H9 (cell line): Measurements from ENCODE around the gene CFAP299. TPM values are rescaled to one million over a fixed set of nuclear protein-coding genes. Genes with fewer than 3 reads are reported as not detected.

Experiments used
- DNase-seq: peaks from one replicate; pipeline ENCODE4 v3.0.0-alpha.2; 2017
- H2AFZ ChIP-seq: one replicate; pipeline ENCODE4 v1.6.1; 2013; ENCODE audit warnings: mild to moderate bottlenecking, low read length, control low read depth, moderate library complexity
- H2AK5ac ChIP-seq: 2 replicates; pipeline ENCODE4 v1.6.1; 2013; ENCODE audit warnings: low read length, control low read depth, mixed read lengths; ENCODE audit not compliant: insufficient read length
- H2BK120ac ChIP-seq: one replicate; pipeline ENCODE4 v1.6.1; 2013; ENCODE audit warnings: low read depth, mild to moderate bottlenecking, low read length, control low read depth, inconsistent platforms; ENCODE audit not compliant: poor library complexity, severe bottlenecking
- H2BK12ac ChIP-seq: 2 replicates; pipeline ENCODE4 v1.6.1; 2013; ENCODE audit warnings: low read length, control low read depth, mixed read lengths, low read depth; ENCODE audit not compliant: insufficient read length
- H2BK15ac ChIP-seq: 2 replicates; pipeline ENCODE4 v1.6.1; 2013; ENCODE audit warnings: low read depth, low read length, control low read depth
- H2BK20ac ChIP-seq: one replicate; pipeline ENCODE4 v1.6.1; 2013; ENCODE audit warnings: low read depth, mild to moderate bottlenecking, low read length, control low read depth, inconsistent platforms; ENCODE audit not compliant: poor library complexity, severe bottlenecking
- H2BK5ac ChIP-seq: 2 replicates; pipeline ENCODE4 v1.6.1; 2013; ENCODE audit warnings: low read length, control low read depth, mixed read lengths; ENCODE audit not compliant: insufficient read length
- H3K14ac ChIP-seq: 2 replicates; pipeline ENCODE4 v1.6.1; 2013; ENCODE audit warnings: low read length, control low read depth; ENCODE audit not compliant: insufficient read depth
- H3K18ac ChIP-seq: 2 replicates; pipeline ENCODE4 v1.6.1; 2013; ENCODE audit warnings: low read depth, mild to moderate bottlenecking, mixed read lengths, low read length, control low read depth; ENCODE audit not compliant: insufficient read length
- H3K23ac ChIP-seq: 2 replicates; pipeline ENCODE4 v1.6.1; 2013; ENCODE audit warnings: low read length, control low read depth, mixed read lengths, low read depth; ENCODE audit not compliant: insufficient read length
- H3K23me2 ChIP-seq: 2 replicates; pipeline ENCODE4 v1.6.1; 2013; ENCODE audit warnings: low read depth, mild to moderate bottlenecking, mixed read lengths, low read length, control low read depth; ENCODE audit not compliant: insufficient read length, poor library complexity, severe bottlenecking
- H3K27ac ChIP-seq: 2 replicates; pipeline ENCODE4 v1.5.1; 2013; ENCODE audit warnings: low read length, control low read depth, mixed read lengths, low read depth; ENCODE audit not compliant: insufficient read length
- H3K27me3 ChIP-seq: 2 replicates; pipeline ENCODE4 v1.6.1; 2013; ENCODE audit warnings: low read length, control low read depth, inconsistent platforms; ENCODE audit not compliant: insufficient read depth
- H3K4ac ChIP-seq: 2 replicates; pipeline ENCODE4 v1.6.1; 2013; ENCODE audit warnings: low read depth, mild to moderate bottlenecking, control low read depth, inconsistent platforms, low read length, moderate library complexity
- H3K4me1 ChIP-seq: 2 replicates; pipeline ENCODE4 v1.6.1; 2013; ENCODE audit warnings: low read length, control low read depth, inconsistent platforms; ENCODE audit not compliant: insufficient read depth
- H3K4me2 ChIP-seq: 2 replicates; pipeline ENCODE4 v1.6.1; 2013; ENCODE audit warnings: low read length, control low read depth, mixed read lengths; ENCODE audit not compliant: insufficient read length, insufficient read depth
- H3K56ac ChIP-seq: 2 replicates; pipeline ENCODE4 v1.6.1; 2013; ENCODE audit warnings: low read depth, mild to moderate bottlenecking, mixed read lengths, low read length, control low read depth; ENCODE audit not compliant: insufficient read length
- H3K79me1 ChIP-seq: 2 replicates; pipeline ENCODE4 v1.6.1; 2013; ENCODE audit warnings: low read depth, mild to moderate bottlenecking, moderate library complexity, low read length, control low read depth, inconsistent platforms; ENCODE audit not compliant: insufficient read depth, poor library complexity, severe bottlenecking
- H3K79me2 ChIP-seq: 2 replicates; pipeline ENCODE4 v1.6.1; 2013; ENCODE audit warnings: low read length, control low read depth, inconsistent platforms; ENCODE audit not compliant: insufficient read depth
- H3K9ac ChIP-seq: 2 replicates; pipeline ENCODE4 v1.6.1; 2013; ENCODE audit warnings: low read length, control low read depth, mixed read lengths; ENCODE audit not compliant: insufficient read length; ENCODE audit errors: extremely low read depth
- H3K9me3 ChIP-seq: one replicate; pipeline ENCODE4 v1.6.1; 2013; ENCODE audit warnings: low read depth, low read length, inconsistent platforms; ENCODE audit not compliant: control insufficient read depth
- H3T11ph ChIP-seq: one replicate; pipeline ENCODE4 v1.6.1; 2013; ENCODE audit warnings: mild to moderate bottlenecking, low read length, control low read depth, inconsistent platforms
- H4K20me1 ChIP-seq: one replicate; pipeline ENCODE4 v1.6.1; 2013; ENCODE audit not compliant: control insufficient read depth, insufficient read length, insufficient read depth
- H4K5ac ChIP-seq: 2 replicates; pipeline ENCODE4 v1.6.1; 2013; ENCODE audit warnings: low read depth, mild to moderate bottlenecking, mixed read lengths, low read length, control low read depth; ENCODE audit not compliant: insufficient read length
- H4K8ac ChIP-seq: replicated peaks from 2 replicates; pipeline ENCODE4 v1.6.1; 2013; ENCODE audit warnings: low read length, control low read depth, mixed read lengths, low read depth; ENCODE audit not compliant: insufficient read length
- H4K91ac ChIP-seq: 2 replicates; pipeline ENCODE4 v1.6.1; 2013; ENCODE audit warnings: low read depth, mild to moderate bottlenecking, moderate library complexity, mixed read lengths, low read length, control low read depth; ENCODE audit not compliant: insufficient read length
- H3K27ac Mint-ChIP-seq, 3 experiments: 2 replicates in 2 of 3; 3 replicates in 1 of 3; pipeline ENCODE4 v1.8.0; 2020 to 2021; ENCODE audit warnings: mixed read lengths in 3 of 3, mild to moderate bottlenecking in 1 of 3, moderate library complexity in 1 of 3
- H3K27me3 Mint-ChIP-seq: 2 replicates; pipeline ENCODE4 v1.8.0; 2021; ENCODE audit warnings: low read depth, mild to moderate bottlenecking, moderate library complexity, mixed read lengths
- H3K36me3 Mint-ChIP-seq, 3 experiments: 2 replicates in 2 of 3; 3 replicates in 1 of 3; pipeline ENCODE4 v1.8.0; 2020 to 2021; ENCODE audit warnings: low read depth in 3 of 3, mixed read lengths in 3 of 3; ENCODE audit not compliant: insufficient read depth in 1 of 3
- H3K4me1 Mint-ChIP-seq, 2 experiments: 2 replicates each; pipeline ENCODE4 v1.8.0; 2020; ENCODE audit warnings: mixed read lengths in 2 of 2
- H3K4me3 Mint-ChIP-seq, 2 experiments: 2 replicates in 1 of 2; 3 replicates in 1 of 2; pipeline ENCODE4 v1.8.0; 2020 to 2021; ENCODE audit warnings: mild to moderate bottlenecking in 2 of 2, mixed read lengths in 2 of 2, moderate library complexity in 1 of 2
- H3K9me3 Mint-ChIP-seq, 2 experiments: 2 replicates in 1 of 2; 3 replicates in 1 of 2; pipeline ENCODE4 v1.8.0; 2020; ENCODE audit warnings: mild to moderate bottlenecking in 2 of 2, mixed read lengths in 2 of 2, moderate library complexity in 1 of 2
- CTCF ChIP-seq: fragments of 200-600 bp; sonication (generic); conservative IDR thresholded peaks from 3 replicates; pipeline ENCODE4 v1.8.0; 2021; ENCODE audit warnings: antibody characterized with exemption, mild to moderate bottlenecking
- WGBS: extraction: QIAGEN DNeasy Blood & Tissue Kit; methylation state at CpG from one replicate; pipeline ENCODE4 v1.1.7; 2013; ENCODE audit warnings: missing lambda C conversion rate, low lambda C conversion rate, mixed read lengths; ENCODE audit not compliant: insufficient read length; ENCODE audit errors: extremely low coverage; 5-methylcytosine and 5-hydroxymethylcytosine counted together
- total RNA-seq: library from RNA; stranded (reverse); gene quantifications from 2 replicates; pipeline ENCODE4 v1.2.1, GENCODE V29; 2021

The CFAP299 gene
- total RNA-seq, 1 experiment from 2014 or later: not detected

- no peak for TF ChIP-seq CTCF
- H3K27ac ChIP-seq: no peak overlapping the region
- no peak overlapping the region for H4K91ac ChIP-seq
- H3K36me3 Mint-ChIP-seq: no peaks in the 10 kb centered on the region
- H3T11ph ChIP-seq: no peak overlapping the region
- H3K79me2 ChIP-seq: no peaks in the 10 kb centered on the region
- peaks cover 16 to 17% of the 10 kb centered on the region in 2 experiments for H3K4me1 Mint-ChIP-seq
- H2AK5ac ChIP-seq: no peak overlapping the region
- H3K18ac ChIP-seq: no peak overlapping the region
- H2BK120ac ChIP-seq: no peak overlapping the region
- H3K79me1 ChIP-seq: no peaks in the 10 kb centered on the region
- no peak overlapping the region for H2BK5ac ChIP-seq
- DNase-seq: no peak
- H3K14ac ChIP-seq: no peak overlapping the region
- no peak overlapping the region for H3K23ac ChIP-seq
- no peak overlapping the region for H3K4me3 Mint-ChIP-seq
- WGBS: no CpG with 5 or more reads among the region's 3 CpGs
- no peaks in the 10 kb centered on the region for H3K4me1 ChIP-seq
- H4K8ac ChIP-seq: no peak overlapping the region
- H4K20me1 ChIP-seq: no peaks in the 10 kb centered on the region
- no peaks in the 10 kb centered on the region for H3K27me3 ChIP-seq
- no peak overlapping the region for H3K56ac ChIP-seq
- H2BK15ac ChIP-seq: no peak overlapping the region
- H2BK12ac ChIP-seq: no peak overlapping the region
- H3K9ac ChIP-seq: no peak overlapping the region
- H4K5ac ChIP-seq: no peak overlapping the region
- no peaks in the 10 kb centered on the region for H3K9me3 Mint-ChIP-seq
- no peaks in the 10 kb centered on the region for H3K9me3 ChIP-seq
- H3K27me3 Mint-ChIP-seq: no peaks in the 10 kb centered on the region
- no peak overlapping the region for H3K4me2 ChIP-seq
- no peak overlapping the region for H2AFZ ChIP-seq
- H2BK20ac ChIP-seq: no peak overlapping the region
- H3K27ac Mint-ChIP-seq: no peak overlapping the region
- no peak overlapping the region for H3K4ac ChIP-seq
- H3K23me2 ChIP-seq: no peaks in the 10 kb centered on the region
These were observed 151.1 kb downstream of the CFAP299 start for GRCh38 chr4:80486603-80487002.
